Progenitor cell of endocrine pancreas (in vitro differentiated cells): ENCODE results near the gene SPON1. TPM values are rescaled to one million over a fixed set of nuclear protein-coding genes. Genes with fewer than 3 reads are reported as not detected.

Source experiments
- DNase-seq: peaks from one replicate; pipeline ENCODE4 v3.0.0; 2021; ENCODE audit warnings: low spot score; ENCODE audit not compliant: unreplicated experiment
- H3K27ac Mint-ChIP-seq: 2 replicates; pipeline ENCODE4 v1.8.0; 2021; ENCODE audit warnings: mild to moderate bottlenecking, moderate library complexity, mixed read lengths
- H3K27me3 Mint-ChIP-seq: 2 replicates; pipeline ENCODE4 v1.8.0; 2021; ENCODE audit warnings: mixed read lengths
- H3K36me3 Mint-ChIP-seq: 2 replicates; pipeline ENCODE4 v1.8.0; 2022; ENCODE audit warnings: mixed read lengths; ENCODE audit not compliant: insufficient read depth
- H3K4me1 Mint-ChIP-seq: 2 replicates; pipeline ENCODE4 v1.8.0; 2021; ENCODE audit warnings: low read depth, mixed read lengths
- H3K4me3 Mint-ChIP-seq: 2 replicates; pipeline ENCODE4 v1.8.0; 2021; ENCODE audit warnings: low read depth, mild to moderate bottlenecking, moderate library complexity, mixed read lengths
- H3K9me3 Mint-ChIP-seq: 2 replicates; pipeline ENCODE4 v1.8.0; 2021; ENCODE audit warnings: low read depth, mixed read lengths
- total RNA-seq: library from RNA; stranded (reverse); gene quantifications from 2 replicates; pipeline ENCODE4 v1.2.1, GENCODE V29; 2021
- TF ChIP-seq, protein P1 (sequence below): fragments of 200-600 bp; sonication (generic); IDR thresholded peaks from one replicate; pipeline ENCODE4 v1.5.0; 2021; ENCODE audit warnings: antibody characterized with exemption, mild to moderate bottlenecking; ENCODE audit not compliant: unreplicated experiment

Gene SPON1
- total RNA-seq, 1 donor from 2014 or later = 13.7 TPM

DNA sequence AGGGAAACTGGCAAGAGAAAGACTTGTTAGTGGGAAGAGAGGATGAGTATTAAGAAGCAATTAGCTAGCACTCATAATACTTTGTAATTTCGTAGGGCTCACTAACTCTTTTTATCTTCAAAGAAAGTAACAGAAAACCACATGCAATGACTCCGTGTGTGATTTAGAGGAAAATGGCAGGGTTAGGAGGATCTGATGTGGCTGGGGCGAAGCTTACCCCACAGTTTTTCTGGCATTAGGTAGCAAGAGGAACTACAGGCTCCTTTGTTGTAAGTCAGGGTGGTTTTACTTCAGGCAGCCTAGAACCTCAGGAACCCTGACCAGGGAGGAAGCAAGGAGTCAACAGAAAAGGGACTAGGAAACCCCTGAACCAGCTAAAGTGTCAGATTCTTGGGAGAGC is 89.7 kb downstream of the SPON1 start:
- Mint-ChIP-seq H3K4me1 (no peaks in the 10 kb centered on the region), H3K9me3 (peaks cover 3% of the 10 kb centered on the region), H3K36me3 (no peaks in the 10 kb centered on the region), H3K27ac (no peak overlapping the region), H3K4me3 (no peak overlapping the region), H3K27me3 (peaks cover 4% of the 10 kb centered on the region)
- DNase-seq = no peak
- TF ChIP-seq, protein P1, sequence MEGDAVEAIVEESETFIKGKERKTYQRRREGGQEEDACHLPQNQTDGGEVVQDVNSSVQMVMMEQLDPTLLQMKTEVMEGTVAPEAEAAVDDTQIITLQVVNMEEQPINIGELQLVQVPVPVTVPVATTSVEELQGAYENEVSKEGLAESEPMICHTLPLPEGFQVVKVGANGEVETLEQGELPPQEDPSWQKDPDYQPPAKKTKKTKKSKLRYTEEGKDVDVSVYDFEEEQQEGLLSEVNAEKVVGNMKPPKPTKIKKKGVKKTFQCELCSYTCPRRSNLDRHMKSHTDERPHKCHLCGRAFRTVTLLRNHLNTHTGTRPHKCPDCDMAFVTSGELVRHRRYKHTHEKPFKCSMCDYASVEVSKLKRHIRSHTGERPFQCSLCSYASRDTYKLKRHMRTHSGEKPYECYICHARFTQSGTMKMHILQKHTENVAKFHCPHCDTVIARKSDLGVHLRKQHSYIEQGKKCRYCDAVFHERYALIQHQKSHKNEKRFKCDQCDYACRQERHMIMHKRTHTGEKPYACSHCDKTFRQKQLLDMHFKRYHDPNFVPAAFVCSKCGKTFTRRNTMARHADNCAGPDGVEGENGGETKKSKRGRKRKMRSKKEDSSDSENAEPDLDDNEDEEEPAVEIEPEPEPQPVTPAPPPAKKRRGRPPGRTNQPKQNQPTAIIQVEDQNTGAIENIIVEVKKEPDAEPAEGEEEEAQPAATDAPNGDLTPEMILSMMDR = no peak

DNA sequence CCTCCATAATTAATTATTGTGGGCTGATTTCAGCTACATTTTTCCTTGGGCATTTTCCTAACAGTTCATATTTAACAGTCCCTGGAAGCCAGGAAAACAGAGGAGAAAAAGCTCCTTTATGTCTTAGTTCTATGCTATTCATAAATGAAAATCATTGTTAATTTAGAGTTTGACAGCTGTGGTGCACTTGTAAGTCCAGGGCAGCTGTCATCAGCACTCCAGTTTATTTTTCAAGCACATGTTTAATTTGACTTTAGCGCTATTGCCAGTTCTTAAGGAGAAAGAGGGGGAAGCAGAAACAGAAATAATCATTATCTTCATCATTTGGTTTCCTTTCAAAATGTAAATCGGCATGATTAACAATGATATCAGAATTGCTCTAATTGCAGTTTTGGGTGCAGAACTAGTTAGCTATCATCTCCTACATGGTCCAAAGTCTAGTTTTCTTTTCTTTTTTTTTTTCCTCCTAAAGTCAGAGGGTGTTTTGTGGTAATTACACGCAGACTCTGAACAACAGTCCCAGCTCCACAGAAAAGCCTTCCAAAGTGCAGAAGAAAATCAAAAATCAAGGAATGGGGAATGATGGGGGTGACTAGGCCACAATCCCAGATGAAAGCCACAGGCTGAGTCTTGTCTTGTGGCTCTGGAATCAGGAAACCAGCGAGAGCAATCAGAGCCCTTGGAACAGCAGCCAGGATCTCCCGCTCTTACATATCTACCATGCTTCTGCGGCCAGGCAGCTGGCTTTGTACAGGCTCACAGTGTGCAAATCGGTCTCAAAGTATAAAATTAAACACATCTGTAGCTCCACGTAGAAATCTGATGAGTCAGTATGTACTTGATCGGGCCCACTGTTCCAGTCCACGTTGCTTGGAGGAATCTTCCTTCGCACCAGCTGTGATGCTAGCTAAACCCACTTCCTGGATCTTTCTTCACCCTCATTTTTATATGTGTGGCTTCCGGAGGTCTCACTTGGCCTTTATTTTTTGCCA is 91.9 kb downstream of the SPON1 start:
- Mint-ChIP-seq H3K4me3 (no peak overlapping the region), H3K36me3 (no peaks in the 10 kb centered on the region), H3K4me1 (no peaks in the 10 kb centered on the region), H3K9me3 (peaks cover 3% of the 10 kb centered on the region), H3K27me3 (peaks cover 5% of the 10 kb centered on the region), H3K27ac (no peak overlapping the region)
- DNase-seq = no peak
- TF ChIP-seq, protein P1 = no peak

DNA sequence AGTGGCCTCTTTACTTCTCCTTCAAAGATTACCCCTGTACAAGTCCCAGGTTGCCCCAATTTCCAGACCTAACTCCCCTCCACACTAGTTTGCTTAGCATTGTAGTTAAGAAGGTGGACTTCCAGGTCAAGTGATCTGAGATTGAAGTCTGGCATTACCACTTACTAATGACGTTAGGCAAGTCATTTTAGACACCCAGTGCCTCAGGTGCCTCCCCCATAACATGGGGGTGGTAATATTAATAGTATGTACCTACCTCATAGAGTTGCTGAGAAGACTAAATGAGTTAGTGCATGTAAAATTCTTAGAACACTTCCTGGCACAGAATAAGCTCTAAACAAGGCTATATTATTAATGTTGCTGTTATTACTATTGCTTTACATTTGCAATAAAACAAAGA is 93.4 kb downstream of the SPON1 start:
- H3K36me3 Mint-ChIP-seq = no peaks in the 10 kb centered on the region
- no peak overlapping the region for H3K27ac Mint-ChIP-seq
- peaks cover 4% of the 10 kb centered on the region for H3K27me3 Mint-ChIP-seq
- H3K9me3 Mint-ChIP-seq = peaks cover 3% of the 10 kb centered on the region
- no peak for DNase-seq
- TF ChIP-seq, protein P1 = no peak
- no peaks in the 10 kb centered on the region for H3K4me1 Mint-ChIP-seq
- H3K4me3 Mint-ChIP-seq = no peak overlapping the region

DNA sequence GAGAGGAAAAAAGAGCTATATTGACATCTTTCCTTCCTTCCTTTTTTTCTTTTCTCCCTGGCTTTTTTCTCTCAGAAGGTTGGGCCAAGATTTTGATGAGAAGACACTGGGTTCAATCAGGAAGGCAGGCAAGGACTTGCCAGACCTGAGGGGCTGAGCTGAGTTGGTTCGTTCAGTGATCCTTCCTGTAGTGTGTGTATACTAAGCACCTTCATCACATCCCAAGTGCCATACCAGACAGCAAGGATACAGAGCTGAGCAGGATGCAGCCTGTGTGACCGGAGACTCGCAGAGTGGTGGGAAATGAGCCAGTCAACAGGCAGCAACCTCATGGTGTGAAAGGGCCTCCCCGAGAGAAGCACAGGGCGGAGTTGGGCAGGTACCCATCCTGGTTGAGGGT is 95.5 kb downstream of the SPON1 start:
- Mint-ChIP-seq H3K4me1 (no peaks in the 10 kb centered on the region), H3K9me3 (peaks cover 2% of the 10 kb centered on the region), H3K36me3 (no peaks in the 10 kb centered on the region), H3K4me3 (no peak overlapping the region), H3K27me3 (peaks cover 4% of the 10 kb centered on the region), H3K27ac (no peak overlapping the region)
- no peak for DNase-seq
- TF ChIP-seq, protein P1 = no peak

DNA sequence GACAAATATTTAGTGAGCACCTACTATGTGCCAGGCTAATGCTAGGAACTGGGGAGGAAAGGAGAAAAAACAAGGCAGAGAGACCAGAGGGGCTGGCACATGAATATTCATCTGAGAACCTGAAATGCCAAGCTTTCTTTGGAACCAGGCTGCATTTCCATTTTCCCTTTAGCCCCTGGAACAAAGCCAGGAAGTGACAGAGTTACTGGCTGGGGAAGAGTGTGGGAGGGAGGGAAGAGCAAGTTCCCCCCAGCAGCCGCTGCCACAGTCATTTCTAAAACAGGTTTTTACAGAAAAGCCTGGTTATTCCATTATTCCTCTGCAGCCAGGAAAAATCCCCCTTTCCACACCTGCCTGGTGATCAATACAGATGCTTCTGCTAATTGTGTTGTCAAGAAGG is 97.0 kb downstream of the SPON1 start:
- H3K36me3 Mint-ChIP-seq = no peaks in the 10 kb centered on the region
- no peaks in the 10 kb centered on the region for H3K4me1 Mint-ChIP-seq
- no peaks in the 10 kb centered on the region for H3K9me3 Mint-ChIP-seq
- DNase-seq = no peak
- TF ChIP-seq, protein P1 = no peak
- H3K27me3 Mint-ChIP-seq = peaks cover 11% of the 10 kb centered on the region
- H3K4me3 Mint-ChIP-seq = no peak overlapping the region
- H3K27ac Mint-ChIP-seq = no peak overlapping the region
